ENCODE results near the gene MYLK. TPM values are rescaled to one million over a fixed set of nuclear protein-coding genes. Genes with fewer than 3 reads are reported as not detected.

MYLK gene
- total RNA-seq, 2 experiments from 2014 or later = 0.11 TPM; not detected in 1

DNA sequence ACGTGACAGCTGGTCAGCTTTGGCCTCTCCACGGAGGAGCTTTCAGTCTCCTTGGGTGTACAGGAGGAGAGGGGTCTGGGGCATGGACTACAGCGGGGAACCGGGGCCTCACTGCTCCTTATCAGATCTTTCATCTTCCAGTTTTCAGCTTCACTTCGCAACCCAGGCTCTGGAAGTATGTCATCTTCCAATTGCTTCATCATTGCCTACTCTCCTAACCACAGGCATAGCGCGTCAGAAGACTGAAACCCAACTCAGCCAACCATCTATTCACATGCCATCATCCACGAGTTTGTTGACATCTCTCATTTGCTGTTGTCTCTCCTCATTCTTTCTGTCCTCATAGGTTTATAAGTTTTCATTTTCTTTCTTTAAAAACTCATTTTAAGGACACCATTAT lies 119.5 kb downstream of the MYLK start:
- H3K9me3 Mint-ChIP-seq = no peaks in the 10 kb centered on the region
- H3K27ac Mint-ChIP-seq = no peak overlapping the region
- no peak for ATAC-seq (ENCODE audit: low read depth)
- H3K27me3 Mint-ChIP-seq = peaks cover 11% of the 10 kb centered on the region
- no peak for DNase-seq
- no peaks in the 10 kb centered on the region for H3K4me1 Mint-ChIP-seq
- H3K4me3 Mint-ChIP-seq = no peak overlapping the region
- no peaks in the 10 kb centered on the region for H3K36me3 Mint-ChIP-seq
- POLR2A ChIA-PET = no interaction called here

DNA sequence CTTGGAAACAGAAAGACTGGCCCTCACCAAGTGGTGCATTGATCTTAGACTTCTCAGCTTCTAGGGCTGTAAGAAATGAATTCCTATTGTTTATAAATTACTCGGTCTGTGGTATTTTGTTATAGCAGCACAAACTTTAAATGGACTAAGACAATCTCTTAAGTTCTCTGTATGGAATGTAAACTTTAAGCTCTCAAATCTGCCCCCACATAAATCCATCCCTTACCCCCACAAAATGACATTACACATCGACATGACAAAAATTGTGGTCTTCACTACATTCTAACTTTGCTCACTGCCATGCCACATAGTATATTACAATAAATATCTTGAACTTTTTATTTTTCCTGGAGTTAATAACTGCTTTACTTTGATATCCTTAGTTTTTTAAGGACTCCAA lies 121.3 kb downstream of the MYLK start:
- peaks cover 28% of the 10 kb centered on the region for H3K27me3 Mint-ChIP-seq
- ATAC-seq (ENCODE audit: low read depth) (no peak), DNase-seq (no peak)
- peaks cover 2% of the 10 kb centered on the region for H3K4me1 Mint-ChIP-seq
- POLR2A ChIA-PET = no interaction called here
- H3K4me3 Mint-ChIP-seq = no peak overlapping the region
- H3K36me3 Mint-ChIP-seq = no peaks in the 10 kb centered on the region
- no peaks in the 10 kb centered on the region for H3K9me3 Mint-ChIP-seq
- no peak overlapping the region for H3K27ac Mint-ChIP-seq

DNA sequence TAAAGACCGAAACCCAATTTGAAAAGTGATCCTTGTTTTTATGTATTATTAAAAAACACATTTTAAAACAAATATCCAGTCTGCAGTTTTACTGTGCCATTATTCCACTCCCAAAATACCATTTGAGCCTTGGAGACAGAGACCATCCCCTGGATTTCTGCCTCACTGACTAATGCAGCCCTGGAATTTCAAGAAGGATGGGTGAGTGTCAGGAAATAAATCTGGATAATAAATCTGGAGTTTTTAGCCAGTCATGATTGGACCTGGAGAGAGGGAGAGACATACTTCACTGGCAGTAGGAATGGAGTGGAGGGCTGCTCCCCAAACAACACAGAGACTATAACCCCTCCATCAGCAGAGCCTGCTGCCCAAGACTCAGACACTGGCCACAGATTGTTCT lies 123.3 kb downstream of the MYLK start:
- Mint-ChIP-seq H3K27me3 (peaks cover 38% of the 10 kb centered on the region), H3K4me1 (peaks cover 9% of the 10 kb centered on the region), H3K4me3 (no peak overlapping the region), H3K36me3 (no peaks in the 10 kb centered on the region), H3K9me3 (no peaks in the 10 kb centered on the region), H3K27ac (no peak overlapping the region)
- ATAC-seq (ENCODE audit: low read depth) = no peak
- no peak for DNase-seq
- POLR2A ChIA-PET = no interaction called here

DNA sequence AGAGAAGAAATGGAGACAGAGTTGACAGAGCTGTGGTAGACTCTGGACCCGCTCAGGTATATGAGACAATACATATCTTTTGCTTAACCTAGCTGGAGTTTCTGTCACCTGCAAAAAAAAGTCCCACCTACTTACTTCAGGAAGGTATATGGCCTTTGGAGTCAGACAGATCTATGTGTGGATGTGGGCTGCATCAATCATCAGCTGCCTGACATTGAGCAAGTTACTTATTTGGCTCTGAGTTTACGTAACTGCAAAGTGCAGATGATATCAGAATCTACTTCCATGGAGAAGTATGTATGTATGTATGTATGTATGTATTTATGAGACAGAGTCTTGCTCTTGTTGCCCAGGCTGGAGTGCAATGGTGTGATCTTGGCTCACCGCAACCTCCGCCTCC lies 124.3 kb downstream of the MYLK start:
- Mint-ChIP-seq H3K9me3 (no peaks in the 10 kb centered on the region), H3K4me3 (no peak overlapping the region), H3K36me3 (no peaks in the 10 kb centered on the region), H3K27me3 (peaks cover 38% of the 10 kb centered on the region), H3K4me1 (peaks cover 9% of the 10 kb centered on the region), H3K27ac (no peak overlapping the region)
- DNase-seq (no peak), ATAC-seq (ENCODE audit: low read depth) (no peak)
- POLR2A ChIA-PET = no interaction called here

DNA sequence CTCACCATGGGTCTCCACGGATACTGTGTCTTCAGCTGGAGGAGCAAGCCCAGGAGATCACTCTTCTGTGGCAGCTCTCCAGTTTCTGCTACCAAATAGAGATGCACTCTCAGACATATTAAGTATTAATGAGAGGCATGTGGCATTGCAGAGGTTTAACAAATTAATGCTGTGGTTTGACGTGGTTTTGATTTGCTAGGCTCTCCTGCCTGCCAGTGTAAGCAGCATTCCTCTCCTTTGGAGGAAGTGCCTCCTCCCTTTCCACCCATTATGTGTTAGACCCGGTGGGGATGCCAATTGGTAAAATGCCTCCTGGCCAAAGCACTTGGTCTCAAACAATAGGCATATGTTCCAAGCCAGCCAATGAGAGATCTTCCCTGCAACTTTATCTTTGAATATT lies 124.8 kb downstream of the MYLK start:
- POLR2A ChIA-PET = no interaction called here
- Mint-ChIP-seq H3K9me3 (no peaks in the 10 kb centered on the region), H3K4me1 (peaks cover 9% of the 10 kb centered on the region)

DNA sequence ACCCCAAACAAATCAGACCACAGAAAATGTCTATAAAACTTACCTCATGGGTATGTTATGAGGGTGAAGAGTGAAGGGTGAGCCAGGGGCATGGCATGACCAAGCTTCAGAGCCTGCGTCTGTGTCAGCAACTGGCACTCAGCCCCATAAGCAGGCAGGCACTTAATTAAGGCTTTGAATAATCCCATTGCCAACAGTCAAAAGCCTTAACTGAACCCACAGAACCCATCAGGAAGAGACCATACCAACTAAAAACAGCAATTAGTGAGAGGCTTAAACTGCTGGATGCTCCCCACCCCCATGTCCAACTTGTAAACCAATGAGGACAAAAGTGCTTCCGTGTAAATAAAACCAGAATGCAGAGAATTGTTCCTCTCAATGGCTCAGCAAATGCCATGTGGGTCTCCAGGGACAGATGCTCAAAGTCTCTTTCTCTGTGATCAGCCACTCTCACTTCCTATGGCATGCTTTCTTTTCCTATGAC lies 126.0 kb downstream of the MYLK start:
- peaks cover 9% of the 10 kb centered on the region for H3K4me1 Mint-ChIP-seq
- no peaks in the 10 kb centered on the region for H3K36me3 Mint-ChIP-seq
- H3K27ac Mint-ChIP-seq = no peak overlapping the region
- POLR2A ChIA-PET = no interaction called here
- ATAC-seq (ENCODE audit: low read depth) (no peak), DNase-seq (no peak)
- peaks cover 33% of the 10 kb centered on the region for H3K27me3 Mint-ChIP-seq
- H3K4me3 Mint-ChIP-seq = no peak overlapping the region
- no peaks in the 10 kb centered on the region for H3K9me3 Mint-ChIP-seq

More for the DNA sequence above, 124.8 kb downstream of the MYLK start:
- H3K36me3 Mint-ChIP-seq = no peaks in the 10 kb centered on the region
- peaks cover 40% of the 10 kb centered on the region for H3K27me3 Mint-ChIP-seq
- no peak for ATAC-seq (ENCODE audit: low read depth)
- H3K27ac Mint-ChIP-seq = no peak overlapping the region
- H3K4me3 Mint-ChIP-seq = no peak overlapping the region
- DNase-seq = no peak

DNA sequence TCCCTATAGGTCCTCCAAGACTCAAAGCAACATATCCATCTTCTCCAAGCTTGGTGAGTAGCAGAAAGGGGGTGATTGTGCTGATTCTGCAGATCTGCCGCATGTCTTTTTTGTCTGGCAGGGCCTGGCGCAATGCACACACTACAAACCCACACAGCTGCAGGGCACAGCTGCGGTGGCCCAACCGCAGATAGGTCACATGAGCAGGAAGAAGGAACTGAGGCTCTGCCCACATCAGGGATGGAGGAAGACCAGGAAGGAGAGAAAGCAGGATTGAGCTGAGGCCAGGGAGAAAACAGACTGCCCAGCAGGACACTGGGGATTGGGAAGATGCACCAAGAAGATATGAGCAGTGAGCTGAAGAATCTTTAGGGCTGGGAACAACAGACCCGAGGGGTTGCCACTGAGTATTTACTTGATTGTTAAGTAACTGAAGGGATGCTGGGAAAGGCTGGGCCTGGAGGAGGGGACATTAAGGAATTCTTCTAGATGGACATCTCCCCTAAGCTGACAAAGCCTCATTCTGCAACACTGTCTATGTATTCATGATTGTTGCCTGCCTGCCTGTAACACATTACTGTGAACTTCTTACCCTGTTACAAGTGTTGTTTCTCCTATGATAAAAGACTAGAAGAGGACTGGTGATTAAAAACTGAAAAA lies 126.7 kb downstream of the MYLK start:
- Mint-ChIP-seq H3K36me3 (no peaks in the 10 kb centered on the region), H3K9me3 (no peaks in the 10 kb centered on the region), H3K4me3 (peak overlapping the region; percentile 8), H3K4me1 (peaks cover 9% of the 10 kb centered on the region), H3K27ac (no peak overlapping the region), H3K27me3 (peaks cover 33% of the 10 kb centered on the region)
- POLR2A ChIA-PET = no interaction called here
- no peak for DNase-seq
- ATAC-seq (ENCODE audit: low read depth) = no peak

DNA sequence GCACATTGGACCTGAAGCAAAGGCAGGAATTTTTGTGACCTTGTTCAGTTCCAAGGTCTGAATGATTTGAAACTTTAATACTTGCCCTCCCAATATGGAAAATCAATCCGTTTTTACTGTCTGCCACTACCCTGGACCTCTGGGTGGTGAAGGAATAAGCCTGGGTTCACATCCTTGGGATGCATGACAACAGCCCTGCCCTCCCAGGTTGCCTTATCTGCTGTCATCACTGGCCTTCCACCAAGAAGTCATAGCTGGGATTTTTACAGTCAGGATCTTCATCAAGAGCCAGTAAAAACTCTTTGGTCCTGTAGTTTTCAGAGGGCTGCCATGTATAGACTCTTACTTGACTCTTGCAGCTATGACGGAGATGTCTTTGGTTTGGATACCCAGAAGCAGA lies 128.6 kb downstream of the MYLK start:
- Mint-ChIP-seq H3K4me3 (no peak overlapping the region), H3K9me3 (no peaks in the 10 kb centered on the region), H3K4me1 (peaks cover 9% of the 10 kb centered on the region), H3K27me3 (peaks cover 30% of the 10 kb centered on the region), H3K36me3 (no peaks in the 10 kb centered on the region), H3K27ac (no peak overlapping the region)
- POLR2A ChIA-PET = no interaction called here
- DNase-seq = no peak
- no peak for ATAC-seq (ENCODE audit: low read depth)

DNA sequence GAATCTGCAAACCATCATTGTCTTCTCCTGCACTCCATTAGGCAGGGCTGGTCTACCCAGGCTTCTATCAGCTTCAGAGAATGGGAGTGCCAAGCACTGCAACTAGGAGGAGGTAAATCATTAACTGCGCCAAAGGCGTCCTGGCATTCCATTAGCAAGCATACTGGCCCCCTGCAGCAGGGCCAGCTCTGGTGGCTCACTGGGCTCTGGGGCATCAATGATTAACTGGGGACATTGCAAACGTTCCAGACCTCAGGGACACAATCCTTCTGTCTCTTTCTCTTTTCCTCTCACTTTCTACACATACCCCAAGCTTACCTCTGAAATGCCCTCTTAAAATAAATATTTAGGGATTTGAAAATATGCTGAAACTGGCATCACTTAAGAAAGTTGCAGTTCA lies 129.0 kb downstream of the MYLK start:
- Mint-ChIP-seq H3K36me3 (no peaks in the 10 kb centered on the region), H3K27ac (no peak overlapping the region), H3K27me3 (peaks cover 30% of the 10 kb centered on the region), H3K9me3 (no peaks in the 10 kb centered on the region), H3K4me1 (peaks cover 9% of the 10 kb centered on the region), H3K4me3 (no peak overlapping the region)
- ATAC-seq (ENCODE audit: low read depth) (no peak), DNase-seq (no peak)
- POLR2A ChIA-PET = no interaction called here

DNA sequence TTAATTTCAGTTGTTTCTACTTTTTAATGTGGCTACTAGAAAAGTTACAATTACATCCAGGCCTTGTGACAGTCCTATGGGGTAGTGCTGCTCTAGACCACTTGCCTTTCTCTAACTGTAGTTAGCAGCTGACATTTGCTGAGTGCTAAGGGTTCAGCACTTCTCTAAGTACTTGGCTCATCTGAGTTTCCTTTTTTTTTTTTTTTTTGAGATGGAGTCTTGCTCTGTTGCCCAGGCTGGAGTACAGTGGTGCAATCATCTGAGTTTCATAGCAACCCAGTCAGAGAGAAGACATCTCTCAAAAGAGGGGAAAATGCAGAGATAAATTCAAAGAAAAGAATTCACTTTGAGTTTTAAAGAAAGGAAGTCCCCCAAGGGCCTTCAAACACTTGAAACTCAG lies 130.8 kb downstream of the MYLK start:
- Mint-ChIP-seq H3K36me3 (no peaks in the 10 kb centered on the region), H3K4me1 (peaks cover 7% of the 10 kb centered on the region)

DNA sequence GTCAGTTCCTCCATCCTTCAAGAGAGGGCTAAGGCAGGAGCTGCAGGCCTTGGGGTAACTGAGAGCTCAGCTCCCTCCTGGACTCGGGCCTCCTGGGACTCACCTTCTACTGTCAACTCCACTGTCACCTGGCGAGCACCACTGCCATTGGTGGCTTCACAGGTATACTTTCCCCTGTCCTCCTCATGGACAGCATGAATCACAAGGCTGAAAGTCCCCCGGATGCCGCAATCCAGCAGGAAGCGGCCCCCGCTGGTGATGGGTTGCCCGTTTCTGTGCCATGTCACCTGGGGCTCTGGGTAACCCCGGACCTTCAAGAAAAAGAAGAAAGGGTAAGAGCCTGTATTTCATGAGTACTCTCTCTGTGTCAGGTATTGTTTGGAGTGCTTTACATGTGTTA lies 131.9 kb downstream of the MYLK start:
- Mint-ChIP-seq H3K9me3 (no peaks in the 10 kb centered on the region), H3K27me3 (peaks cover 6% of the 10 kb centered on the region), H3K36me3 (no peaks in the 10 kb centered on the region), H3K4me1 (peaks cover 1% of the 10 kb centered on the region), H3K4me3 (no peak overlapping the region), H3K27ac (no peak overlapping the region)
- POLR2A ChIA-PET = no interaction called here
- ATAC-seq (ENCODE audit: low read depth) = no peak
- no peak for DNase-seq

More for the DNA sequence above, 130.8 kb downstream of the MYLK start:
- Mint-ChIP-seq H3K27me3 (peaks cover 16% of the 10 kb centered on the region), H3K4me3 (no peak overlapping the region), H3K9me3 (no peaks in the 10 kb centered on the region), H3K27ac (no peak overlapping the region)
- ATAC-seq (ENCODE audit: low read depth) (no peak), DNase-seq (no peak)
- POLR2A ChIA-PET = no interaction called here

DNA sequence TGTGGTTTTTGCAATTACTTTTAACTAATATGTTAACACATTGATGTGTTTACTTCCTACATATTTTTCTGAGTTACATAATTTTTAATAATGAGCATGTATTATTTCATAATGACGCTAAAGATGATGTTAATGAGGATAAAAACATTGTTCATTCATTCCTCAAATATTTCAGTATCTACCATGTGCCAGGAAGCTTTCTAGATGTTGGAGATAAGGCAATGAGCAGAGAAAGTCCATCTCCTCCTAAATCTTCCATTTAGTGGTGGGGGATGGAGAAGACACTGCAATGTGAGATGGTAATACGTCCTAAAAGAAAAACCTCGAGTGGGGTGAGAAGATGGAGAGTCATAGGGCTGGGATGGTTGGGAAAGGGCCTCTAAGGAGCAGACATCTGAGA lies 132.7 kb downstream of the MYLK start:
- Mint-ChIP-seq H3K27me3 (peaks cover 3% of the 10 kb centered on the region), H3K27ac (no peak overlapping the region), H3K4me3 (no peak overlapping the region), H3K36me3 (no peaks in the 10 kb centered on the region), H3K9me3 (no peaks in the 10 kb centered on the region), H3K4me1 (no peaks in the 10 kb centered on the region)
- POLR2A ChIA-PET = no interaction called here
- DNase-seq = no peak
- no peak for ATAC-seq (ENCODE audit: low read depth)

DNA sequence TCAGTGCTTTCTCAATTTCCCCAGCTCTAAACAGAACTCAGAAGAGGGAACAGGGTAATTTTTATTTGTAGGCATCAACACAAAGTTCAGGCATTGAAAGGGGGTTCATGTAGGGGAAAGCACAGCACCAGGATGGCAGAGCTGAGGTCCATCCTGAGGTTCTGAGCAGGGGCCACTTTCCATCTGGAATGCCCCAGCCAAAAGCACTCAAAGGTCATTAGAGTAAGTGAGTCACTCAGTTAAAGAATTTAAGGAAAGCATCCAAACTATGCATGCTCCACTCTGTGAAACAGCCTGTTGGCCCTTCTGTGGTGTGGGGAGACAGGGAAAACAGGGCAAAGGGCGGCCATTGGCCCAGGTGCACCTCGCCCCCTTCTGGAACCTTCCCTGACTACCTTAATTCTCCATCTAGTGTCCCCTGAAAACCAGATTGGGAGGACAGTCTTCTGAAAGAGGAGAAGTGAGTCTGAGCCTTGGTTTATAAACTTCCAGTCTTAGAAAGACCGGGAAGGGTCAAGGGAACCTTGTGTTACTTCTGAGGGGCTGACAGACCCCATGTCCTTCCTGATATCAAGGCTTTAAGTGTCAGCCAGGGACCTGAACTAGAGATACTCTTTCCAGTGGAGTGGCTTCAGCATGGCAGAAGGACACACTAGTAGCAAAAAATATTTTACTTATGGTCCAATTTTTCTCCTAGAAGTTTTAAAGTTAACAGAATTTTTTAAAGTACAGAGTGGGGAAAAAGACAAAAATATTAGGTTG lies 133.3 kb downstream of the MYLK start:
- ATAC-seq (ENCODE audit: low read depth) = no peak
- H3K27ac Mint-ChIP-seq = no peak overlapping the region

DNA sequence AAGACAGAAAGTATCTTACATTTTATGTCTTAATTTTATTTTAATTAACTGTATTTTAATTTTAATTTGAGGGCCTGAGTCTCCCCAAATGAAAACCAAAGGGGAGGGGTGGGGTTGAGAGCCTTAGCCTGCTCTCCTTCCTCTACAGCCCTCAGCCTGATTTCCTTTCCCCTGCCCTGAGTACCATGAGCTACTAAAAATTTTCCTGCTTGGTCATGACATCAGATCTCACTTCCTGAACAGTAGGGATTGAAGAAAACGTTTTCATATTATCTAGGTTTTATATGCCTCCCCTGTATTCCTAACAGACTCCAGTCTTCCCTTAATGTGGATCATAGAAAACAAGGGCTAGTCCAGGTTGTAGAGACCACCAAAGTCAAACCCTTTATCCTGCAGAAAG lies 133.9 kb downstream of the MYLK start:
- peaks cover 7% of the 10 kb centered on the region for H3K27me3 Mint-ChIP-seq
- H3K4me3 Mint-ChIP-seq = no peak overlapping the region
- no peaks in the 10 kb centered on the region for H3K36me3 Mint-ChIP-seq
- H3K27ac Mint-ChIP-seq = no peak overlapping the region
- no peak for DNase-seq
- no peaks in the 10 kb centered on the region for H3K4me1 Mint-ChIP-seq
- no peak for ATAC-seq (ENCODE audit: low read depth)
- POLR2A ChIA-PET = no interaction called here
- H3K9me3 Mint-ChIP-seq = no peaks in the 10 kb centered on the region

More for the DNA sequence above, 133.3 kb downstream of the MYLK start:
- no peak for DNase-seq
- POLR2A ChIA-PET = no interaction called here
- Mint-ChIP-seq H3K27me3 (peaks cover 7% of the 10 kb centered on the region), H3K9me3 (no peaks in the 10 kb centered on the region), H3K4me3 (no peak overlapping the region), H3K4me1 (no peaks in the 10 kb centered on the region), H3K36me3 (no peaks in the 10 kb centered on the region)

Measured in activated naive CD8-positive, alpha-beta T cell treated with anti-CD3 and anti-CD28 coated beads, Interleukin-2, amount 10 ng/mL, durations not matched to agents 7 days and 5 days (primary cell).